A204.1 (cell line): ENCODE data around the gene FAM174B.

ENCODE experiments used
- FAIRE-seq: peaks from 2 replicates; lab custom pipeline; 2012; peaks lifted over from hg19 to GRCh38; lab: Jason Lieb, UNC

Gene FAM174B

GRCh38 chr15:92664178-92664900 lies 8.8 kb upstream of the FAM174B start:
- FAIRE-seq: no peak

GRCh38 chr15:92663250-92663951 lies 7.8 kb upstream of the FAM174B start:
- FAIRE-seq: no peak

- FAIRE-seq: no peak
Measured at GRCh38 chr15:92662762-92663161, 7.2 kb upstream of the FAM174B start.

GRCh38 chr15:92661956-92662355 lies 6.4 kb upstream of the FAM174B start:
- FAIRE-seq: no peak

GRCh38 chr15:92661069-92661468 lies 5.5 kb upstream of the FAM174B start:
- no peak for FAIRE-seq

GRCh38 chr15:92657486-92657885 lies 1.9 kb upstream of the FAM174B start:
- no peak for FAIRE-seq

GRCh38 chr15:92656089-92656488 lies 514 bp upstream of the FAM174B start:
- no peak for FAIRE-seq

GRCh38 chr15:92654662-92655061 lies 913 bp downstream of the FAM174B start:
- no peak for FAIRE-seq

GRCh38 chr15:92653836-92654539 lies 1.6 kb downstream of the FAM174B start:
- no peak for FAIRE-seq

GRCh38 chr15:92653366-92653765 lies 2.2 kb downstream of the FAM174B start:
- no peak for FAIRE-seq

- FAIRE-seq: no peak
Measured at GRCh38 chr15:92652576-92652966, 3.0 kb downstream of the FAM174B start.

GRCh38 chr15:92651877-92652575 lies 3.5 kb downstream of the FAM174B start:
- FAIRE-seq: no peak

GRCh38 chr15:92650966-92651365 lies 4.6 kb downstream of the FAM174B start:
- no peak for FAIRE-seq

GRCh38 chr15:92650256-92650655 lies 5.3 kb downstream of the FAM174B start:
- FAIRE-seq: no peak

- no peak for FAIRE-seq
Measured at GRCh38 chr15:92648190-92648875, 7.2 kb downstream of the FAM174B start.

- no peak for FAIRE-seq
Measured at GRCh38 chr15:92647467-92648163, 8.0 kb downstream of the FAM174B start.

GRCh38 chr15:92646216-92646615 lies 9.4 kb downstream of the FAM174B start:
- no peak for FAIRE-seq

GRCh38 chr15:92645731-92646130 lies 9.8 kb downstream of the FAM174B start:
- FAIRE-seq: no peak

GRCh38 chr15:92645051-92645631 lies 10.4 kb downstream of the FAM174B start:
- no peak for FAIRE-seq

GRCh38 chr15:92643849-92644815 lies 11.4 kb downstream of the FAM174B start:
- FAIRE-seq: no peak
